Measurements from ENCODE around the gene TBX21.

DNA sequence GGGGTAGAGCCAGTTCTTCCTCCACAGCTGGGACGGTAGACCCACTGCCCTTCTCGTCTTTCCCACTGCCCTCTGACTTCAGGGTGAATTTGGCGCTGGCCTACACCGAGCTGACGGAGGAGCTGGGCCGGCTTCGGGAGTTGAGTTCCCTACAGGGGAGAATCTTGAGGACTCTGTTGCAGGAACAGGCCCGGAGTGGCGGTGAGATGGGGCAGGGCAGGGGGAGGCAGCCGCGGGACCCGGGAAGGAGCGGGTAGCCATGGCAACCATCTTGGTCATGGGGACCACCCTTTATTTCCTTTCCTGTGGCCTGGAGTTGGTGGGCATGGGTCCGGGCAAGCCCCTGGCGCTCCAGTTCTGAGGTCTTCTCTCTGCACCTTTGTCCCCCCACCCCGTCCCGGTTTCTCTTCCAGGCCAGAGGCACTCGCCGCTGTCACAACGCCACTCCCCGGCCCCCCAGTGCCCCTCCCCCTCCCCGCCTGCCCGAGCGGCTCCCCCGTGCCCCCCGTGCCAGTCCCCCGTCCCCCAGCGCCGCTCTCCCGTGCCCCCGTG, 24.6 kb upstream of the TBX21 start:
- TF ChIP-seq, protein P1, sequence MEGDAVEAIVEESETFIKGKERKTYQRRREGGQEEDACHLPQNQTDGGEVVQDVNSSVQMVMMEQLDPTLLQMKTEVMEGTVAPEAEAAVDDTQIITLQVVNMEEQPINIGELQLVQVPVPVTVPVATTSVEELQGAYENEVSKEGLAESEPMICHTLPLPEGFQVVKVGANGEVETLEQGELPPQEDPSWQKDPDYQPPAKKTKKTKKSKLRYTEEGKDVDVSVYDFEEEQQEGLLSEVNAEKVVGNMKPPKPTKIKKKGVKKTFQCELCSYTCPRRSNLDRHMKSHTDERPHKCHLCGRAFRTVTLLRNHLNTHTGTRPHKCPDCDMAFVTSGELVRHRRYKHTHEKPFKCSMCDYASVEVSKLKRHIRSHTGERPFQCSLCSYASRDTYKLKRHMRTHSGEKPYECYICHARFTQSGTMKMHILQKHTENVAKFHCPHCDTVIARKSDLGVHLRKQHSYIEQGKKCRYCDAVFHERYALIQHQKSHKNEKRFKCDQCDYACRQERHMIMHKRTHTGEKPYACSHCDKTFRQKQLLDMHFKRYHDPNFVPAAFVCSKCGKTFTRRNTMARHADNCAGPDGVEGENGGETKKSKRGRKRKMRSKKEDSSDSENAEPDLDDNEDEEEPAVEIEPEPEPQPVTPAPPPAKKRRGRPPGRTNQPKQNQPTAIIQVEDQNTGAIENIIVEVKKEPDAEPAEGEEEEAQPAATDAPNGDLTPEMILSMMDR (IDR thresholded peaks at IDR 0.05; ENCODE audit: insufficient read depth, low read length, poor library complexity, severe bottlenecking) = no peak
- no peak for TF ChIP-seq EZH2phosphoT487 (conservative IDR thresholded peaks at IDR 0.05; ENCODE audit: low read length)

All from SU-DHL-6 (cell line).